ENCODE results near the gene TEX26.

TEX26 gene

GRCh38 chr13:30936971-30937370, 4.5 kb downstream of the TEX26 start:
- Histone ChIP-seq H3K27ac (no peak overlapping the region), H3K9ac (no peak overlapping the region), H3K79me2 (ENCODE audit: insufficient read depth, low read depth) (no peaks in the 10 kb centered on the region), H3K36me3 (ENCODE audit: insufficient read depth) (no peaks in the 10 kb centered on the region), H4K20me1 (ENCODE audit: insufficient read depth) (no peaks in the 10 kb centered on the region), H2AFZ (ENCODE audit: low read depth) (no peak overlapping the region), H3K4me2 (no peak overlapping the region), H3K4me1 (ENCODE audit: low read depth, poor library complexity, severe bottlenecking) (no peaks in the 10 kb centered on the region), H3K4me3 (IDR thresholded peaks at IDR 0.05; ENCODE audit: insufficient read depth, low read depth, low read length) (no peak overlapping the region), H3K27me3 (ENCODE audit: insufficient read depth, low read depth) (no peaks in the 10 kb centered on the region)
- TF ChIP-seq CTCF (conservative IDR thresholded peaks at IDR 0.05; ENCODE audit: low read depth, low read length): no peak

- no peak for TF ChIP-seq CTCF (conservative IDR thresholded peaks at IDR 0.05; ENCODE audit: low read depth, low read length)
- H2AFZ ChIP-seq (ENCODE audit: low read depth): no peak overlapping the region
- H3K9ac ChIP-seq: no peak overlapping the region
- no peaks in the 10 kb centered on the region for H4K20me1 ChIP-seq (ENCODE audit: insufficient read depth)
- H3K36me3 ChIP-seq (ENCODE audit: insufficient read depth): no peaks in the 10 kb centered on the region
- no peaks in the 10 kb centered on the region for H3K27me3 ChIP-seq (ENCODE audit: insufficient read depth, low read depth)
- H3K4me1 ChIP-seq (ENCODE audit: low read depth, poor library complexity, severe bottlenecking): no peaks in the 10 kb centered on the region
- no peaks in the 10 kb centered on the region for H3K79me2 ChIP-seq (ENCODE audit: insufficient read depth, low read depth)
- no peak overlapping the region for H3K4me3 ChIP-seq (IDR thresholded peaks at IDR 0.05; ENCODE audit: insufficient read depth, low read depth, low read length)
- H3K4me2 ChIP-seq: no peak overlapping the region
- H3K27ac ChIP-seq: no peak overlapping the region
These were observed 11.4 kb downstream of the TEX26 start for GRCh38 chr13:30943881-30944280.

GRCh38 chr13:30957258-30957943, 24.9 kb downstream of the TEX26 start:
- no peak overlapping the region for H3K27ac ChIP-seq
- H4K20me1 ChIP-seq (ENCODE audit: insufficient read depth): no peaks in the 10 kb centered on the region
- no peaks in the 10 kb centered on the region for H3K27me3 ChIP-seq (ENCODE audit: insufficient read depth, low read depth)

GRCh38 chr13:30959678-30960077, 27.2 kb downstream of the TEX26 start:
- Histone ChIP-seq H3K27me3 (ENCODE audit: insufficient read depth, low read depth) (no peaks in the 10 kb centered on the region), H3K4me1 (ENCODE audit: low read depth, poor library complexity, severe bottlenecking) (no peaks in the 10 kb centered on the region), H2AFZ (ENCODE audit: low read depth) (no peak overlapping the region)

More at GRCh38 chr13:30957258-30957943, 24.9 kb downstream of the TEX26 start:
- Histone ChIP-seq H3K4me2 (no peak overlapping the region), H3K4me1 (ENCODE audit: low read depth, poor library complexity, severe bottlenecking) (no peaks in the 10 kb centered on the region), H3K79me2 (ENCODE audit: insufficient read depth, low read depth) (no peaks in the 10 kb centered on the region), H3K9ac (no peak overlapping the region), H2AFZ (ENCODE audit: low read depth) (no peak overlapping the region), H3K4me3 (IDR thresholded peaks at IDR 0.05; ENCODE audit: insufficient read depth, low read depth, low read length) (no peak overlapping the region), H3K36me3 (ENCODE audit: insufficient read depth) (no peaks in the 10 kb centered on the region)
- no peak for TF ChIP-seq CTCF (conservative IDR thresholded peaks at IDR 0.05; ENCODE audit: low read depth, low read length)

More at GRCh38 chr13:30959678-30960077, 27.2 kb downstream of the TEX26 start:
- Histone ChIP-seq H4K20me1 (ENCODE audit: insufficient read depth) (no peaks in the 10 kb centered on the region), H3K4me2 (no peak overlapping the region), H3K27ac (no peak overlapping the region), H3K9ac (no peak overlapping the region), H3K4me3 (IDR thresholded peaks at IDR 0.05; ENCODE audit: insufficient read depth, low read depth, low read length) (no peak overlapping the region), H3K36me3 (ENCODE audit: insufficient read depth) (no peaks in the 10 kb centered on the region), H3K79me2 (ENCODE audit: insufficient read depth, low read depth) (no peaks in the 10 kb centered on the region)
- no peak for TF ChIP-seq CTCF (conservative IDR thresholded peaks at IDR 0.05; ENCODE audit: low read depth, low read length)

Measured in KMS-11 (cell line).